NCI-H2196 (cell line): ENCODE data around the gene PPID.
"Not testable (repeated sequence)": the region's sequence is repeated elsewhere in the genome, so short reads cannot be mapped to it uniquely, and the experiment has no call there.

Source experiments
- DNase-seq: peaks from one replicate; lab custom pipeline; 2025; ENCODE audit not compliant: unreplicated experiment; lab: John Stamatoyannopoulos, UW

The PPID gene

GRCh38 chr4:158669310-158669709 lies 53.9 kb downstream of the PPID start:
- DNase-seq: no peak

GRCh38 chr4:158667651-158668198 lies 55.5 kb downstream of the PPID start:
- DNase-seq: no peak

- DNase-seq: no peak
These were observed 56.3 kb downstream of the PPID start for GRCh38 chr4:158666892-158667291.

GRCh38 chr4:158664806-158665205 lies 58.4 kb downstream of the PPID start:
- no peak for DNase-seq

- not testable (repeated sequence) for DNase-seq
These were observed 59.2 kb downstream of the PPID start for GRCh38 chr4:158663707-158664625.

GRCh38 chr4:158663255-158663654 lies 59.9 kb downstream of the PPID start:
- DNase-seq: not testable (repeated sequence)
